ENCODE measurements around the gene CLPTM1L.

CLPTM1L gene

GRCh38 chr5:1356873-1357787 is 12.2 kb upstream of the CLPTM1L start:
- H3K9me3 ChIP-seq (ENCODE audit: severe bottlenecking) = no peaks in the 10 kb centered on the region
- H3K27me3 ChIP-seq (ENCODE audit: insufficient read depth, poor library complexity, severe bottlenecking) = peaks cover 21% of the 10 kb centered on the region
- H3K27ac ChIP-seq (ENCODE audit: poor library complexity, severe bottlenecking) = no peak overlapping the region
- no peak for TF ChIP-seq CTCF (IDR thresholded peaks at IDR 0.05; ENCODE audit: poor library complexity, severe bottlenecking)
- H3K4me3 ChIP-seq (ENCODE audit: severe bottlenecking) = no peak overlapping the region
- H3K36me3 ChIP-seq (ENCODE audit: low read depth) = no peaks in the 10 kb centered on the region
- ATAC-seq (ENCODE audit: low read depth) (no peak), DNase-seq (ENCODE audit: low spot score) (no peak)
- no peaks in the 10 kb centered on the region for H3K4me1 ChIP-seq (ENCODE audit: insufficient read depth, poor library complexity, severe bottlenecking)

GRCh38 chr5:1354576-1354975 is 9.7 kb upstream of the CLPTM1L start:
- ATAC-seq (ENCODE audit: low read depth) (no peak), DNase-seq (ENCODE audit: low spot score) (no peak)
- Histone ChIP-seq H3K27ac (ENCODE audit: poor library complexity, severe bottlenecking) (no peak overlapping the region), H3K9me3 (ENCODE audit: severe bottlenecking) (no peaks in the 10 kb centered on the region), H3K4me1 (ENCODE audit: insufficient read depth, poor library complexity, severe bottlenecking) (no peaks in the 10 kb centered on the region), H3K4me3 (ENCODE audit: severe bottlenecking) (no peak overlapping the region), H3K27me3 (ENCODE audit: insufficient read depth, poor library complexity, severe bottlenecking) (peaks cover 9% of the 10 kb centered on the region), H3K36me3 (ENCODE audit: low read depth) (no peaks in the 10 kb centered on the region)
- no peak for TF ChIP-seq CTCF (IDR thresholded peaks at IDR 0.05; ENCODE audit: poor library complexity, severe bottlenecking)

GRCh38 chr5:1352231-1353219 is 7.6 kb upstream of the CLPTM1L start:
- Histone ChIP-seq H3K27me3 (ENCODE audit: insufficient read depth, poor library complexity, severe bottlenecking) (peaks cover 4% of the 10 kb centered on the region), H3K4me1 (ENCODE audit: insufficient read depth, poor library complexity, severe bottlenecking) (no peaks in the 10 kb centered on the region), H3K36me3 (ENCODE audit: low read depth) (no peaks in the 10 kb centered on the region), H3K9me3 (ENCODE audit: severe bottlenecking) (no peaks in the 10 kb centered on the region), H3K4me3 (ENCODE audit: severe bottlenecking) (no peak overlapping the region), H3K27ac (ENCODE audit: poor library complexity, severe bottlenecking) (no peak overlapping the region)
- DNase-seq (ENCODE audit: low spot score) = no peak
- no peak for ATAC-seq (ENCODE audit: low read depth)
- no peak for TF ChIP-seq CTCF (IDR thresholded peaks at IDR 0.05; ENCODE audit: poor library complexity, severe bottlenecking)

GRCh38 chr5:1351156-1351555 is 6.3 kb upstream of the CLPTM1L start:
- no peak for DNase-seq (ENCODE audit: low spot score)
- no peak for ATAC-seq (ENCODE audit: low read depth)
- Histone ChIP-seq H3K4me1 (ENCODE audit: insufficient read depth, poor library complexity, severe bottlenecking) (no peaks in the 10 kb centered on the region), H3K36me3 (ENCODE audit: low read depth) (no peaks in the 10 kb centered on the region), H3K4me3 (ENCODE audit: severe bottlenecking) (no peak overlapping the region), H3K9me3 (ENCODE audit: severe bottlenecking) (no peaks in the 10 kb centered on the region), H3K27ac (ENCODE audit: poor library complexity, severe bottlenecking) (no peak overlapping the region), H3K27me3 (ENCODE audit: insufficient read depth, poor library complexity, severe bottlenecking) (peaks cover under 1% of the 10 kb centered on the region)
- no peak for TF ChIP-seq CTCF (IDR thresholded peaks at IDR 0.05; ENCODE audit: poor library complexity, severe bottlenecking)
